ENCODE data around the gene ETV6.
A peak's percentile ranks its signal among the peaks of the same experiment; 100 is the strongest.

The ETV6 gene

DNA sequence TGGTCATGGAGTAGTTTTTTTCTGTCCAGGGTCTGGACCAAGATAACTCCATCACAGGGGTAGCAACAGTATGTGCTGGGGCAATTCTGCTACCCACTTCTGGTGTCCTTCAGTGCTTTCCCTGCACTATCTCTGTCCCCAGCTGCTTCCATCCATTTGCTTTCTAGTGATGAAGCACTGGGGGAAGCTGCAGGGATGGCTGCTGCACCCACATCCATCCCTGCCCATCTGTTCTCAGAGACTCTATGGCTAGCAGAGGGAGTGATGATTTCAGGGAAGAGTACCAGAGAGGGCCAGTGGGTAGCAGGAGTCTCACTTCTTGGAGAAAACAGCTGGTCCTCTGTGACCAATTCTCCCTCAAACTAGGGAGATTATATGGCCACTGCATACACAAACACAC lies 44.1 kb downstream of the ETV6 start:
- no peak for DNase-seq (ENCODE audit: low read depth, low spot score)

DNA sequence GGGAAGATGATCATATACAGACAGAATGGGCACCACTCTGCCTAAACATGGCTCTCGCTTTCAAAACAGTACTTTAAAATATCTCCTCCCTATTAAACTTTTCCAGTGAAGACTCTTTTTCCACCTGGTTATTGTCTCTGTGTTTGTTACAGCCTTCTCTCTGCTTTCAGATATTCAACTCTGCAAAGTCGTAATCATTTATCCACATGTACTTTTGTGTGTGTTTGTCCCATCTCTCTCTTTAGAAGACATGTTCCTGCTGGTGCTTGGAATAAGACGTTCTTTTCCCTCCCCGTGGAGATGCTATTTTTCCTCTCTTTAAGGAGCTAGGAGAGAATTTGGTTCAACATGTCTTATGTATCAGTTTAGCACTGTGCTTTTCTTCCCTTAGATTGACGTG lies 45.1 kb downstream of the ETV6 start:
- no peak for DNase-seq (ENCODE audit: low read depth, low spot score)

DNA sequence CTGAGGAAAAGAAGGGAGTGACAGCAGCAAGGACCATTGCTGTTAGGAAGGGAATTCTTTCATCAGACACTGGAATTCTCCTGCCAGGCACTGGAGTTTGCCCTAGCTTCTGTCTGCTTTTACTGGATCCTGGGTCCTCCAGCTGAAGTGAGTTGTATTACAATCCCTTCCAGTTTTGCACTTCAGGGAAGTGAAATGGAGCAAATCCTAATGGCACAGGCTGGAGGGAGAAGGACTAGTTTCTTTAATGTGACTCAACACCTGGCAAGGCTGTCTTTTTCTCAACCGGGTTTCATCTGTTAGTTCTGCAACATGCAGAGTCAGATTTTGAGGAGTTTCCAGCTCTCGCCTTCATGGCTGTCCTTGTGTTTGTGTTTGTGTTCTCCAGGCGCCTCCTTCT lies 45.8 kb downstream of the ETV6 start:
- DNase-seq (ENCODE audit: low read depth, low spot score) = peak; percentile 61

DNA sequence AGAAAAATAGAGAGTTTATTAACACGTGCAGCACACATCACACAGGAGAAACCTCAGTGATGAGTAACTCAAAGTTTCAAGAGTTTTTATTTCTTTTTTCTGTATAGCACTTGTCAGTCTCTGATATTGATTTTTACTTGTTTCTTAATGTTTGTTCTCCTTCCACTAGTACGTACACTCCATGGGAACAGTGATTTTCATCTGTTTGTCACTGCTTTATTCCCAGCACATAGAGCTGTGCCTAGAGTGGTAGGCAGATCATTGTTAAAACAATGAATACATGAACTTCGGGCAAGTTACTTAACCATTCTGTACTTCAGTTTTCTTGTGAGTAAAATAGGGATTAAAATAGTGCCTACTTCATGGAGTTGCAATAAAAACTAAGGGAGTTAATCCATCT lies 46.6 kb downstream of the ETV6 start:
- no peak for DNase-seq (ENCODE audit: low read depth, low spot score)

DNA sequence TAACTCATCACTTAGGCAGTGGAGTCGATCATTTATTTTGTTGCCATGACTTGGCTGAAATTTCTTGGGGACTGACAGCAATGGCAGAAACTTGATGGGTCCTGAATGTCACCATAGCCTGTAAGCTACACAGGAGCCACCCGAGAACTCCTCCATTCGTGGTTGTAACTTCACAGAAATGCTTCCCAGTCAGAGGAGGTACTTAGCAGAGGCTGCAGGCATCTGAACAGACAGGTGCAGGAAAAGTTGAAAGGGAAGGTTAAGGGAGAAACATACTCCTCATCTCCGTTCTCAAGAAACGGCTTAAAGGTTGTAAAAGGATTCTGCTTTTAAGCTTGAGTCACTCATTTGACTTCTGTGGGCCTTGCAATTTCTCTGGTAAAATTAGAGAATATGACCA lies 47.7 kb downstream of the ETV6 start:
- no peak for DNase-seq (ENCODE audit: low read depth, low spot score)

DNA sequence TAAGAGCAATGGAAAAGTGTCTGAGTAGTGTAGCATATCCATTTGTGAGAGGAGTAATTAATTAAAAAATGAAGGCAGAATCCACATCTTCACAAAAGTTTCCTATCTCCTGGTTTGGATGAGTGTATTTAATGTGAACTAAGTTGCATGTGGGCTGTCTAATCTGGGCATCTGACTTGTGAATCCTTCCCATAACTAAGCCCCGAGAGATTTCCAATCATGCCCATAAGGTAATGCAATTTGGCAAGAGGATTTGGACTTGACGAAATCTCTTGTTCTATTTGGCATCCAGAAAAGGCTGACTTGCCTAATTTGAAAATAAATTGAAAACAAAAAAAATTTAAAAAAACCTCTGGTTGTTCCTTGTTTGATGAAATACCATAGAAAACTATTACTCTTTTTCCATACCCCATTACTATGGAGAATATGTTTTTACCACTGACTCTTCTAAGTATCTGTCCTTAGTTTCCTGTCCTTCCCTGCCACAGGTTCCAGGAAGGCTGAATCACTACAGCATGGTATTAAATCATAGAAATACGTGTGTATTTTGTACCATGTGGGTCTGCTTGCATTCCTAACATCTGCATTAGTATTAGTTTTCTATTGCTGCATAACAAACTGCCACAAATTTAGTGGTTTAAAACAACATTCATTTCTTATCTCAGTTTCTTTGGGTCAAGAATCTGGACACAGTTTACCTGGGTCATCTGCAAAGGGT lies 48.4 kb downstream of the ETV6 start:
- no peak for DNase-seq (ENCODE audit: low read depth, low spot score)

DNA sequence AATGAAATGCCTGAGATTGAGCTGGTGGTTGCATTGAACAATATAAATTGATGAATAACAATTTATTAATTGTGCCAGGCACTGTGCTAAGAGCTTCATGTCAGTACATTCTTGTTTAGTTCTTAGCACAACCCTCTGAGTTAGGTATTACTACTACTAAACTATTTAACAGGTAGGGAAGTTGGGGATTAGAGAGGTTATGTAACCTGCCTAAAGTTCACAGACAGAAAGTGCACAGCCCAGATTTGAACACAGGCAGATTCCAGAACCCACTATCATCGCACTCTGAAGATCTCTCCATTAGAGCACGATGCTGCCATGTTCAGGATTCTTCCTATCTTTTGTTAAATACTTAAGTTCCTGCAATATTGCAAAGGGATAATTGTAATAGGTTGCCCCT lies 49.3 kb downstream of the ETV6 start:
- DNase-seq (ENCODE audit: low read depth, low spot score) = no peak

DNA sequence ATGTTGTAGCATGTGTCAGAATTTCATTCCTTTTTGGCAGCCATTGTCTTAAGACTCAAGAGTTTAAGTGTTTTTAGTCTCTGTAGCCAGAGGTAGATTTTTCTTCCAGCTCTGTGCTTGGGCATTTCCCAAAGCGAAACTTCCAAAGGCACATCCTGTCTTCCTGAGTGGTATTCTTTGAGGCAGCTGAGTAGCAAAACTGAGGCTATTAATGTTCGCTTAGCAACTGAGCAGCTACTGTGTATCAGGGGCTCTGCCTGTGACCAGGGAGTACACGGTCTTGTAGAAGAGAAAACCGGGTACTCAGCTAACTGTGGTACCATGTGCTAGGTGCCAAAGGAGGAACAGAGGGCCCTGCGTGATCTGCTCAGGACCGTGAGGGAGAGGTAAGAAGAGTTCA lies 52.0 kb downstream of the ETV6 start:
- no peak for DNase-seq (ENCODE audit: low read depth, low spot score)

DNA sequence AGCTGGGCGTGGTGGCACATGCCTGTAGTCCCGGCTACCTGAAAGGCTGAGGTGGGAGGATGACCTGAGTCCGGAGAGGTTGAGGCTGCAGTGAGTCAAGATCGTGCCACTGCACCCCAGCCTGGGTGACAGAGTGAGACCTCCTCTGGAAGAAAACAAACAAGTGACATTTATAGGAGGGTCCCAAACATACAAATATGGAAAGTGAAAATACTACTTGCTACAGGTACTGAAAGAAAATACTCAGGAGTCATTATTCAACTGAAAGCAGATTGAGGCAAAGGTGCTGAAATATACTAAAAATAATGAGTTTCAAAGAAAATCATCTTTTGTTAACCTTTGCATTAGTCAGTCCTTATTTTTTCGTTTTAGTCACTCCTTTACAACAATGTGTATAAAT lies 53.5 kb downstream of the ETV6 start:
- no peak for DNase-seq (ENCODE audit: low read depth, low spot score)

DNA sequence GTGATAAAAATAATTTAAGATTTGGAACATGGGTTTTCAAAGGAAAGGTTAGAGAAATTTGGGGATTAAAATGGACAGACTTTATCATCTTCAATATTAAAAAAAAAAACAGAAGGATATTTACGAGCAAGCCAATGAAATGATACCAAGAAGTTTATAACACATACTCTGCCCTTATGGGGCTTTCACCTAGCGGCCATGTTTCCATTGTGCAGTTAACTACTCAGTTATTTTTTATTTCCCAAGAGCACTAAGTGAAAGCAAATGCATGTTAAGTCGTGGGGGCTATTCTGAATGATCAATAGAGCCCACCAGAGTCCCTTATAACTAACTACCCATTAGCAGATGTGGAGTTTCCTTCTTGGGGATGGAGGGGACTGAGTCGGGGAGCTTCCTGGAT lies 53.9 kb downstream of the ETV6 start:
- no peak for DNase-seq (ENCODE audit: low read depth, low spot score)

DNA sequence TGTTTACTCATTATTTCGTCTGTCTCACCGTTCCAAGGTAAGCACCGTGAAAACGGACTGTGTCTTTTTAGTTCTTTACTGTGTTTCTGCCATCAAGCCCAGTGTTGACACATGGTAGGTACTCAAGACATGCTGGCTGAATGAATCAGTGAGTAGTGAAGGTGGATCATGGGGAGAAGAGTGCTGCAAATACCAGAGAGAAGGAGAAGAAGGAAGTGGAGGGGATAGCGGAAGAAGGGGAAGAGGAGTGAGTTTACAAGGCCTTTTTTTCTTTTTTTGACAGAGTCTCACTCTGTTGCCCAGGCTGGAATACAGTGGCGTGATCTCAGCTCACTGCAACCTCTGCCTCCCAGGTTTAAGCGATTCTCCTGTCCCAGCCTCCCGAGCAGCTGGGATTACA lies 54.6 kb downstream of the ETV6 start:
- DNase-seq (ENCODE audit: low read depth, low spot score) = no peak

DNA sequence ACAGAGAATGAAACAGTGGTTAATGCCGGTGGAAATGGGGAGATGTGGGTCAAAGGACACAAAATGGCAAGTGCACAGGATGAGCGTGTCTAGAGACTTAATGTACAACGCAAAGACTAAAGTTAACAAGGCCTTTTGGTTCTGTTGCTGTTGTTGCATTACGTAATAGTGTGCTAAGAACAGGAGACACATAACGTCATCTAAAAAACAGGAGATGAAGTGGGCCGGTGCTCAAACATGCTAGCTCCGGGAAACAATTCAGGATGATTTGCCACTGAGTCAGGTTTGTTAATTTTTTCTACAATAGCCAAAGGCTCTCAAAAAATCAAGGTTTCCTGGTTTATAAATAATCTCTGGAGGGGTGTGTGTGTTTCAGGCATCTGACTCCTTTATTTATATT lies 55.5 kb downstream of the ETV6 start:
- DNase-seq (ENCODE audit: low read depth, low spot score) = peak; percentile 84

DNA sequence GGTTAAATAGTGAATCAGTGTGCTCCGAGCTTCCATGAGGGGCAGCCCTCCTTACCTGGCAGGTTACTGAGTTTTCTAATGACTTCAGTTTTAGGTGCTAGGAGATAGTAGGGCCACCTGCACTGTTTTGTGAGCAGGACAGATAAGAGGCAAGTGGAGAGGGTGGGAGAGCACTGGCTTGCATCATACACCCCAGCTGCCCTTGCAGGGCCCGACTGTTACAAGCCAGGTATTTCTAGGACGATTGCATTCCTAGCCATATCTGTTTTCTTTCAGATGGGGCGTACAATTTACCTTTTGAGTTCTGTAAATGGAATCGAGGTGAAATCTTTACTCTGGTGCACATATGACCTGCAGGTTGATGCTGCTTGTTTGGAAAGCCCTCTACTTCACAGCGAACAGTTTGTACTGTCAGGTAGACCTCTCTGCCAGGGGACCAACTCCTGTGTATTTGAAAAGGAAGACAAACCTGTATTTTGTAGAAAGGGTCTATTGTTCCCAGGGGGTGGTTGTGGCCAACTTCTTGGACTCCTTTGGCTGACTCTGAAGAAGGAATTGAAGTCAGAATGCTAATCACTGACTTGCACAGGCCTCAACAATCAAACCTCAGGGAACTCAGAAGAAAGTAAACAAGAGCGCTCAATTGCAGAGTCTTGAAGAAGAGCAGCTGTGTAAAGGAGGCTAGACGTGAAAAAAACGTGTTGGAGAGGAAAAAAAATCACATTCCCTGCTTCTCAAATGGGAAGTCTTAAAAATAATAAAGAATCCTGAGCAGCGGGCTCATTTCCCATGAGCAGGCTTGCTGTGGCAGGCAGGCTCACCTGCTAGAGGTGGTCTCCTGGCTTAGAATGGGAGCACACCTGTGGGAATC lies 57.3 kb downstream of the ETV6 start:
- DNase-seq (ENCODE audit: low read depth, low spot score) = peak; percentile 32

DNA sequence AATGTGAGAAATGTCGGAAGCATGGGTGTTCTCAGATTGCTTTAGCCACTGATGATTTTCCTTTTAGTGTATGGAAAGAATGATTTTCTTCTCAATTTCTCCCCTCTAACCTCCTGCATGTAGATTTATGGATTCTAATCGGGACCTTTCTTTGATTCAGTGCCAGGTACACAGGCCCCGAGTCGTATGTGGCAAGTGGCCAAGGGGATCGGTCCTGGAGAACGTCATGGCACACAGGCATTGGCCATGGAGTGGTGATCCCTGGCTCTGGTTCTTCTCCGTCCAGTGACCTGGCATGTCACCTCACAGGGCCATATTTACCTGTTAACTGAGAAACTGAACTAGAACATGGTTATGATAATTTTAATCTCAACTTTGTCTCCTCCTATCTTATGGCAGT lies 58.1 kb downstream of the ETV6 start:
- DNase-seq (ENCODE audit: low read depth, low spot score) = no peak

DNA sequence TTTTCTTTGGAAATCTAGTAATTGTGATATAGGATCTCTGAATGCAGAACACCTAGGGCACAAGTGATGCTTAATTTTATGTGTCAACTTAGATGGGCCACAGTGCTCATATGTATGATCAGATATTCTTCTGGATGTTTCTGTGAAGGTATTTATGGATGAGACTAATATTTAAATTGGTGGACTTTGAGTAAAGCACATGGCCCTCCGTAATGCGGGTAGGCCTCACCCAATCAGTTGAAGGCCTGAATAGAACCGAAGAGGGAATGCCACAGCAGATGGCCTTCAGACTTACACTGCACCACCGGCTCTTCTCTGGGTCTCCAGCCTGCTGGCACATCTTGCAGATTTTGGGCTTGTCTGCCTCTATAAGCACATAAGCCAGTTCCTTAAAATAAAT lies 60.0 kb downstream of the ETV6 start:
- no peak for DNase-seq (ENCODE audit: low read depth, low spot score)

DNA sequence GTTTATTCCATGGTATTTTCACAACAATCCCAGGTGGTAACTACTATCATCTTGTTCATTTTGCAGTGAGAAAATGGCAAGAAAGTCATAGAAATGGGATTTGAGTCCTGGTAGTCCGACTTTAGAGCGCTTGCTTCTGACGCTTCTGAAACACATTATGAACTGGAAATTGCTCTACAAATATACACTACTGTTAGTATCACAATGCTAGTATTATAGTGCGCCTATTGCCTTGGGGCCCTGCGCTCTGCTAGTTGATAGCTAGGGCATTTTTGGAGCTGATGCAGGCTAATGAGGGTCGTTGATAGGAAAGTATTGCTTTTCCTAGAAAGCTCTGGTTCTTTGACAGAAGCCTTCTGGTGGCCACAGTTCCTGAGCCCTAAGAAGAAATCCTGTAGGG lies 61.0 kb downstream of the ETV6 start:
- no peak for DNase-seq (ENCODE audit: low read depth, low spot score)

DNA sequence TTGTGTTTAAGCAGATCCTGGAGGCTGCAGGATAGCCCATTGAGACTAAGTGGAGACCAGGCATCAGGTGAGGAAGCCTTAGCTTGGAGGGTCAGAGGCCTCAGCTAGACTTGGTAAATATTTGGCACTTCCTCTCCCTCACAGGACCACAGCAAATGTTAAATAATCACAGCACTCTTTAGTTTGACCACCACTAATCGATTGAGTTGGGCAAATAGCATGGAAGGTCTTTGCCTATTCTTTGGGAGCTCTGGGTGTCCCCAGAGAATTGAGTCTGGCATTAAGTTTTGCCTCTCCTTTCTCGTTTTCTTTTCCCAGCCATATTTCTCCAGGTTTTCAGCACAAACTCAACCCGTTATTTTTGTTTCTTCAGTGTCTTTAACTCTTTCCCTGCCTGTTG lies 61.4 kb downstream of the ETV6 start:
- DNase-seq (ENCODE audit: low read depth, low spot score) = no peak

DNA sequence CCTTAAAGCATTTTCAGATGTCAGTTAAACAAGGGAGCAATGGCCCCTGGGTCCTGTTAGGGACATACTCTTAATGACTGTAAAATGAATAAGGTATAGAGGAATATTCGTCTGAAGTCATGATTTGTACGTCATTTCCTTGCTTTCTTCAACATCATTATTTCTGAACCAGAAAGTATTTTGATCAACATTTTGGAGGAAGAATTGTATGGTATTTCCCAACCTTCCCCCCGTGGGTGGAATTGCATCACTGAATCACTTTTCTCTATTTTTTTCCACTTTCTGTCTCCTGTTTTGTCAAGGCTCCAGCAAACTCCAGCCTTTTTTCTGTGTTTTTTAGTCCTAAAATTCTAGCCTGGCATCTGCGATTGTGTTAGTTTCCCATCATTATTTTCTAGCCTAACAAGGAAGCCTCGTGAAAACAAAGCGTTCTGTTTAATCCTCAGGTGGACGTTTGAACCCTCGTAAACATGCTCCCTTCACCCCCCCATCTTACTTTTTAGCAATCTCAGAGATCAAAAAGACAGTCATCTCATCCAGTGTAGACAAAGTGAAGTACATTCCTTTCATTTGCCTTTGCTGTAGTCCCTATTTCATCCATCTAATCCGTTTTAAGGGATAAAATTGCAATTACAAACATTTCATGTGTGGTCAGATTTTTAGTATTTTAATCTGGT lies 62.3 kb downstream of the ETV6 start:
- DNase-seq (ENCODE audit: low read depth, low spot score) = no peak

DNA sequence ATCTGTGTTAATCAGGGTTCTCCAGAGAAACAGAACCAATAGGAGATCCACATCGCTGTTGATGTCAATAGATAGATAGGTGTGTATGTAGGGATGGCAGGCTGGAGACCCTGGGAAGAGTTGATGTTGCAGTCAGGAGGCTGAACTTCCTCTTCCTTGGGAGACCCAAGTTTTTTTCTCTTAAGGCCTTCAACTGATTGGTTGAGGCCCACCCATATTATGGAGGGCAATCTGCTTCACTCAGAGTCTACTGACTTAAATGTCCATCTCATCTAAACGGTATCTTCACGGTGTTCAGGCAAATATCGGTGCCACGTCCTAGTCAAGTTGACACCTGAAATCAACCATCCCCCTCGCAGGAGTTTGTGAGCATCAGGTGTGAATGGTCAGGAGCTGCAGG lies 63.0 kb downstream of the ETV6 start:
- no peak for DNase-seq (ENCODE audit: low read depth, low spot score)

DNA sequence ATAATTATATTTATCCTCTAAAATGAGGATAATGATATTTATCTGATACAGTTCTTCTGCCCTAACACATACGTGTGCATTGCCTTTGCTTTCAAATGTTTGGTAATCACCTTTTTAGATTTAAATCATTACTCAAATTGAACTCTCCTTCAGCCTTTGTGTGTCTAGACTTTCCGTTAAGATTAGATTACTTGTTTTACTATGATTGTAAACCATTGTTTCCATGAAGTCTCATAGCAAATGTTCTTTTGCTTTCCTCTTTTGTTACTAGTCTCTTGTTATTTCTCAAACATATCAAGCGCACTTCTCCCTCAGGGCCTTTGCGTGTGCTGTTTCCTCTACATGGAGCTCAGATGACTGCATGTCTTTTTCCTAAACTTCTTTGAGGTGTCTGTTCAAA lies 63.7 kb downstream of the ETV6 start:
- DNase-seq (ENCODE audit: low read depth, low spot score) = no peak

DNA sequence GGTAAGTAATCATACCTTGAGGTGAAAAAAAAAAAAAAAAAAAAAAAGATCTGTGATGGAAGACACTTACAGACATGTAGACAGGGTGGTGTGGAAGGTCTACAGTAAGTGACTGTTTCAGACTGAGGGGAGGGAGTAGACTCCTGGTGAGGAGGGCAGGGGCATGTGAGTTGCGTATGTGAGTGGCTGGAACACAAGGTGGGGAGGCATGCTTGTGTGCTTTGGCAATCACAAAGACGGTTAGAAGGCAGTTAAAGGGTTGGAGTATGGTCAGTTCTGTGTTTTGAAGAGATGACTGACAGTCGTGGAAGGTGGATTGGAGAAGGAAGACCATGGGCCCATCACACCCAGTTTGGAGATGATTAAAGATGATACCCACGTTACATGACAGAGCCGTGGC lies 65.2 kb downstream of the ETV6 start:
- DNase-seq (ENCODE audit: low read depth, low spot score) = no peak

DNA sequence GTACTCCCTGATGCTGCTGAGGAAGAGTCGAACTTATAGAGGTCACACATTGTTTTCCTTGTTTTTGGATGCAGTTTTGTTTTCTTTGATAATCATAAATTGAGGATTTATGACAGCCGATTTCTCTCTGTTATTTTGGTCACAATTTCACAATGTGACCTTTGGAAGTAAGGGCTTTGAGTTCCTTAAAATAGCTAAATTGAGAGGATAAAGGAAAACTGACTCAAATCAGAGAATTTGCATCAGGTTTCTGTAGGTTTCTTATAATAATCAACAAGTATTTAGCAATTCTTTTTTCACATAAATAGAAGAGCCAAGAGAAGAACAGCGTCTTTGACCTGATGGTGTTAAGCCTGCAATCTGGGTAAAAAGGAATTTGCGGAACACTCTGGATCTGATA lies 66.1 kb downstream of the ETV6 start:
- no peak for DNase-seq (ENCODE audit: low read depth, low spot score)
